GM19463 (cell line): ENCODE measurements around the gene SLC30A4.

Experiments
- ATAC-seq: cut with Tn5 transposase; IDR thresholded peaks from one replicate; pipeline ENCODE4 v1.9.1; 2021; ENCODE audit warnings: mild to moderate bottlenecking, moderate library complexity; ENCODE audit not compliant: unreplicated experiment

SLC30A4 gene

GRCh38 chr15:45454814-45455213, 67.7 kb downstream of the SLC30A4 start:
- ATAC-seq, result peak; percentile 79

GRCh38 chr15:45451265-45451664, 71.3 kb downstream of the SLC30A4 start:
- ATAC-seq, result no peak

- ATAC-seq, result no peak
Observed at GRCh38 chr15:45449916-45450867, 72.4 kb downstream of the SLC30A4 start.

- no peak for ATAC-seq
Observed at GRCh38 chr15:45449395-45449794, 73.2 kb downstream of the SLC30A4 start.

GRCh38 chr15:45448066-45448915, 74.3 kb downstream of the SLC30A4 start:
- peak; percentile 69 for ATAC-seq

- ATAC-seq, result no peak
Observed at GRCh38 chr15:45443645-45444044, 78.9 kb downstream of the SLC30A4 start.

- ATAC-seq, result no peak
Observed at GRCh38 chr15:45442507-45443135, 79.9 kb downstream of the SLC30A4 start.

GRCh38 chr15:45441686-45442085, 80.9 kb downstream of the SLC30A4 start:
- no peak for ATAC-seq

GRCh38 chr15:45441036-45441435, 81.5 kb downstream of the SLC30A4 start:
- no peak for ATAC-seq

GRCh38 chr15:45439521-45440260, 82.9 kb downstream of the SLC30A4 start:
- no peak for ATAC-seq

- ATAC-seq, result no peak
Observed at GRCh38 chr15:45435124-45435903, 87.2 kb downstream of the SLC30A4 start.

GRCh38 chr15:45434078-45434567, 88.4 kb downstream of the SLC30A4 start:
- no peak for ATAC-seq

GRCh38 chr15:45431511-45431910, 91.0 kb downstream of the SLC30A4 start:
- no peak for ATAC-seq

- peak; percentile 83 for ATAC-seq
Observed at GRCh38 chr15:45429941-45430792, 92.4 kb downstream of the SLC30A4 start.
